ENCODE data around the gene CPVL.

CPVL gene

GRCh38 chr7:29156907-29157452 is 10.6 kb upstream of the CPVL start:
- TF ChIP-seq, protein P1, sequence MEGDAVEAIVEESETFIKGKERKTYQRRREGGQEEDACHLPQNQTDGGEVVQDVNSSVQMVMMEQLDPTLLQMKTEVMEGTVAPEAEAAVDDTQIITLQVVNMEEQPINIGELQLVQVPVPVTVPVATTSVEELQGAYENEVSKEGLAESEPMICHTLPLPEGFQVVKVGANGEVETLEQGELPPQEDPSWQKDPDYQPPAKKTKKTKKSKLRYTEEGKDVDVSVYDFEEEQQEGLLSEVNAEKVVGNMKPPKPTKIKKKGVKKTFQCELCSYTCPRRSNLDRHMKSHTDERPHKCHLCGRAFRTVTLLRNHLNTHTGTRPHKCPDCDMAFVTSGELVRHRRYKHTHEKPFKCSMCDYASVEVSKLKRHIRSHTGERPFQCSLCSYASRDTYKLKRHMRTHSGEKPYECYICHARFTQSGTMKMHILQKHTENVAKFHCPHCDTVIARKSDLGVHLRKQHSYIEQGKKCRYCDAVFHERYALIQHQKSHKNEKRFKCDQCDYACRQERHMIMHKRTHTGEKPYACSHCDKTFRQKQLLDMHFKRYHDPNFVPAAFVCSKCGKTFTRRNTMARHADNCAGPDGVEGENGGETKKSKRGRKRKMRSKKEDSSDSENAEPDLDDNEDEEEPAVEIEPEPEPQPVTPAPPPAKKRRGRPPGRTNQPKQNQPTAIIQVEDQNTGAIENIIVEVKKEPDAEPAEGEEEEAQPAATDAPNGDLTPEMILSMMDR (IDR thresholded peaks at IDR 0.05): no peak
- TF ChIP-seq ZFX (IDR thresholded peaks at IDR 0.05; ENCODE audit: borderline replicate concordance): no peak
- no peak overlapping the region for H3K27ac ChIP-seq

DNA sequence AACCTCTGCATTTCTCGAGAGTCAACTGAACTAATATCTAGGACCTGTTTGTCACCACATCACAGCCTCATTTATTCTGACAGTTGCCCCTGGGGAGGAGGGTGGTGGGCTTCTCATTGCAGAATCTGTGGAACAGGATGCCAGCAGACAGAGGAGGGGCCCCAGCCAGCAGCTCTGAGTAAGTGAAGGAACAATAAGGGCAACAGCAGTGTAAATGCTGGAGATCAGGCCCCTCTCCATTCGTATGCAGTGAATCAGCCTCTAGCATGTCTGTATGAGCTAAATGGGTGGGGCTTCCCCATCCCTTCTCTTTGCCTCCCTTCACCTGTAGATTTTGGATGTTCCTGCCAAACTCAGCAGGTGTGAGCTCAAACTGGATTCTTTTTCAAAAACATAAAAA is 7.7 kb upstream of the CPVL start:
- no peak for TF ChIP-seq ZFX (IDR thresholded peaks at IDR 0.05; ENCODE audit: borderline replicate concordance)
- no peak overlapping the region for H3K27ac ChIP-seq

DNA sequence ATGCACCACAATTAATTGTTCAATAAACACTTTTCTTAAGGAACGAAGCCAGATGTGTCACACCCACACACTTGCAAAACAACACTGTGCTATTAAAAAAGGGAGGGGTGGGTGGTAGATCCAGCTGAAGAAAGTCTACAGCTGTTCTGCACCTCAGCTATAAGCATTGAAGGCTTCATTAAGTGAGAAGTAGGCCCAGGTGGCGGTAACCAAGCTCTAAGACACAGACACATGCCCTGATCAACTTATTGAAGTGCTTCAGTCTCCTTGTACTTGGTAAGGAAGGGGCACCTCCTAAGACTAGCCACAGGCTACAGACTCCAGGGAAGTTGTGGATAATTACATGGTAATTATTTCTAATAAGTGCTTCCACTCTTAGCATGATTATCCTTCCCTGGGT is 4.5 kb upstream of the CPVL start:
- TF ChIP-seq ZFX (IDR thresholded peaks at IDR 0.05; ENCODE audit: borderline replicate concordance): no peak
- TF ChIP-seq, protein P1 (IDR thresholded peaks at IDR 0.05): no peak
- H3K27ac ChIP-seq: no peak overlapping the region

DNA sequence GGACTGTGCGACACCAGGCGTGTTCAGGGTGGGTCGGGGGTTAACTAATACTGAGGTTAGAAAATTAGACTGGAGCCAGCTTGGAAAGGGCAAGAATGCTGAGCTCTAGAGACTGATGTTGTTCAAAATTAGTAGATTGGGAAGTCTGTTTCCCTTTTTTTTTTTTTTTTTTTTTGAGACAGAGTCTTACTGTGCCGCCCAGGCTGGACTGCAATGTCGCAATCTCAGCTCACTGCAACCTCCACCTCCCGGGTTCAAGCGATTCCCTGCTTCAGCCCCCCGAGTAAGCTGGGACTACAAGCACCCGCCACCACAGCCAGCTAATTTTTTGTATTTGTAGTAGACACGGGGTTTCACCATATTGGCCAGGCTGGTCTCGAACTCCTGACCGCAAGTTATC is 2.7 kb upstream of the CPVL start:
- no peak overlapping the region for H3K27ac ChIP-seq
- TF ChIP-seq, protein P1 (IDR thresholded peaks at IDR 0.05): no peak
- TF ChIP-seq ZFX (IDR thresholded peaks at IDR 0.05; ENCODE audit: borderline replicate concordance): no peak

DNA sequence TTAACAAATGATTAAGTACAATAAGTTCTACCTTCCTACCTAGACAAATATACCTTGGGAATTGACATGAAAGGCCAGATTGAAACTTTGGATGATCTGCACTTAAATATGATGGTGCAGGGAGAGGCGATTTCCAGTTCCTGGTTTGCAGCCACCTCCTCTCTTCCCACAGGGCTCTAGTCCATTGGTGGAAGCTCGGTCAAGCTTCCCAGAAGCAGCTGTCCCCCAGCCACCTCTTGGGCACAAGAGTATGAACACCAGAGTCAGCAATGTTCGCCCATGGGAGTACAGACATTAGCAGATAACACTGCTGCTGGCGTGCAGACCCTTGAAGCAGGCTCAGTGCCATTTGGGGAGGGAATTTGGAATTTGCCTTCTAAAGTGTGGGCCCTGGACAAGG is 1.5 kb upstream of the CPVL start:
- TF ChIP-seq, protein P1 (IDR thresholded peaks at IDR 0.05): no peak
- no peak for TF ChIP-seq ZFX (IDR thresholded peaks at IDR 0.05; ENCODE audit: borderline replicate concordance)
- no peak overlapping the region for H3K27ac ChIP-seq

DNA sequence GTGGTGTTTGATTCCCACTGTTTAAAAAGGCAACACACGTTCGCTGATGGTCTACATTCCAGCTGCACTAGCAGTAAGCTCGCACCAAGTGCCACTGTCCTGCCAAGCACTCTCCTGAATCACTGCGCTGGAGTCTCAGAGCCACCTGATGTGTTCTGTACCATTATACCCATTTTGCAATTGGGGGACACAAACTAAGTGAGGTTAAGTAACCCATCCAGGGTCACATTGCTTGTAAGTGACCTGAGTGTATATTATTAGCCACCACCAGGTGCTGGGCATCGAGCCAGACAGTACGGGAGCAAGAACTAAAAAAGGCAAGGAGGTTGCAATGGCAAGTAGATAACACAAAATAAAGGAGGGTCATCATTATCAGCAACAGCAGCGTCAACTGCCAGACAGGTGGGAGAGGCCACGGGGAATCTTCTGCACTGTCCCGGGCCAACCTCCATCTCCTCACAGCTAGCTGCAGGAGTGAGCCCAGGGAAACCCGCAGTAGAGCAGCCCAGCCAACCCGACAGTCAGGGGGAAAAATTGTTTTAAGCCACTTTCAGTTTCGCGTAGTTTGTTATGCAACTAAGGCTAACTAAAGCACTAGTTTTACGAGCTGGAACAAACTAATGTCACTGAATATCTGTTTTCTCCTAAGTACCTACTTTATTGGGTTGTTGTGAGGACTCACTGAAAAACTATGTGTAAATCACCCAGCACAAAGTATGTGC is 712 bp upstream of the CPVL start:
- H3K27ac ChIP-seq: no peak overlapping the region
- TF ChIP-seq, protein P1 (IDR thresholded peaks at IDR 0.05): peak; percentile 30; the same call in 1 of the 2 replicates
- TF ChIP-seq ZFX (IDR thresholded peaks at IDR 0.05; ENCODE audit: borderline replicate concordance): no peak

- H3K27ac ChIP-seq: no peak overlapping the region
- TF ChIP-seq, protein P1 (IDR thresholded peaks at IDR 0.05): no peak
- no peak for TF ChIP-seq ZFX (IDR thresholded peaks at IDR 0.05; ENCODE audit: borderline replicate concordance)
These were observed 732 bp downstream of the CPVL start for GRCh38 chr7:29145553-29146056.
